HepG2 (cell line): ENCODE data around the gene ZNF846. TPM values are rescaled to one million over a fixed set of nuclear protein-coding genes. Genes with fewer than 3 reads are reported as not detected.
A peak's percentile ranks its signal among the peaks of the same experiment; 100 is the strongest.

Experiments
- ATAC-seq: fragments of 200-7000 bp; cut with Tn5 transposase; 3 replicates; pipeline ENCODE4 v1.9.1; 2020; ENCODE audit warnings: mild to moderate bottlenecking, moderate library complexity
- BruUV-seq: library from RNA; stranded (reverse); fragments of 400-500 nt; replicated peaks from 2 replicates; lab custom pipeline; 2021; lab: Mats Ljungman, UMichigan
- CTCF ChIA-PET: fragments of 300-600 bp; formaldehyde crosslinking; extraction: SDS; loops from one replicate; lab custom pipeline; 2021; ENCODE audit warnings: low total read pairs, inconsistent platforms, low intra/inter-chr PET ratio; lab: Yijun Ruan, JAX
- POLR2A ChIA-PET: fragments of 350-600 bp; sonication (Branson Sonifier 250); formaldehyde crosslinking; loops from one replicate; lab custom pipeline; 2020; ENCODE audit warnings: antibody characterized with exemption, inconsistent platforms; lab: Yijun Ruan, JAX
- DNase-seq: peaks from one replicate; pipeline ENCODE4 v3.0.0-alpha.2; 2015; ENCODE audit warnings: low spot score
- FAIRE-seq: peaks from 3 replicates; lab custom pipeline; 2011; peaks lifted over from hg19 to GRCh38; lab: Jason Lieb, UNC
- H2AFZ ChIP-seq: one replicate; pipeline ENCODE4 v1.6.1; 2011; ENCODE audit warnings: low read length, inconsistent platforms
- H3K27ac ChIP-seq: fragments of 300-600 bp; 3 replicates; pipeline ENCODE4 v1.8.0; 2011; ENCODE audit warnings: mixed run types, mild to moderate bottlenecking, mixed read lengths, low read length, inconsistent platforms; ENCODE audit not compliant: insufficient read depth; ENCODE audit errors: extremely low read length
- H3K27me3 ChIP-seq, 2 experiments: fragments of 200-600 bp in 1 of 2; 2 replicates in 1 of 2; 3 replicates in 1 of 2; pipeline versions ENCODE4 v1.6.0 to v1.8.0; 2011; ENCODE audit warnings: low read length in 2 of 2, mild to moderate bottlenecking in 2 of 2, moderate library complexity in 2 of 2, inconsistent platforms in 1 of 2; ENCODE audit not compliant: insufficient read depth in 2 of 2, control insufficient read depth in 1 of 2
- H3K36me3 ChIP-seq, 2 experiments: fragments of 200-600 bp in 1 of 2; replicated peaks in 1 of 2; 2 replicates in 1 of 2; 3 replicates in 1 of 2; pipeline versions ENCODE4 v1.5.1 to v1.8.0; 2011; ENCODE audit warnings: low read length in 2 of 2, inconsistent platforms in 1 of 2; ENCODE audit not compliant: insufficient read depth in 2 of 2, control insufficient read depth in 1 of 2
- H3K4me1 ChIP-seq: 2 replicates; pipeline ENCODE4 v1.5.1; 2012; ENCODE audit warnings: low read length, inconsistent platforms; ENCODE audit not compliant: insufficient read depth
- H3K4me2 ChIP-seq: 2 replicates; pipeline ENCODE4 v1.6.0; 2011; ENCODE audit warnings: low read depth, low read length, inconsistent platforms
- H3K4me3 ChIP-seq, 3 experiments: fragments of 200-600 bp in 1 of 3; sonication (generic), shearing (Covaris generic) in 1 of 3; replicated peaks in 1 of 3; 2 replicates each; pipeline ENCODE4 v1.5.1; 2011 to 2016; ENCODE audit warnings: low read length in 3 of 3, inconsistent platforms in 2 of 3, low read depth in 2 of 3, mild to moderate bottlenecking in 2 of 3, control low read depth in 1 of 3, mixed read lengths in 1 of 3; ENCODE audit not compliant: insufficient read depth in 1 of 3
- H3K79me2 ChIP-seq: one replicate; pipeline ENCODE4 v1.6.1; 2011; ENCODE audit warnings: low read length, inconsistent platforms; ENCODE audit not compliant: insufficient read depth
- H3K9ac ChIP-seq: 2 replicates; pipeline ENCODE4 v1.6.0; 2011; ENCODE audit warnings: mild to moderate bottlenecking, low read depth, low read length, inconsistent platforms; ENCODE audit not compliant: insufficient read depth
- H3K9me3 ChIP-seq: 2 replicates; pipeline ENCODE4 v1.5.1; 2012; ENCODE audit warnings: mild to moderate bottlenecking, low read length
- H4K20me1 ChIP-seq: 2 replicates; pipeline ENCODE4 v1.6.0; 2011; ENCODE audit warnings: inconsistent platforms, mild to moderate bottlenecking, low read length, moderate library complexity; ENCODE audit not compliant: insufficient read depth
- ARID4A ChIP-seq: sonication (generic); formaldehyde crosslinking; IDR thresholded peaks from 2 replicates; pipeline ENCODE4 v1.5.0; 2020; ENCODE audit warnings: mild to moderate bottlenecking, missing genetic modification reagents, borderline replicate concordance
- CHD2 ChIP-seq: IDR thresholded peaks from 2 replicates; pipeline ENCODE4 v1.6.1; 2011; ENCODE audit warnings: low read depth, low read length, improper control_type of control experiment
- HOXA3 ChIP-seq: sonication (generic); formaldehyde crosslinking; IDR thresholded peaks from 2 replicates; pipeline ENCODE4 v1.5.0; 2020; ENCODE audit warnings: missing genetic modification reagents
- POLR2A ChIP-seq, 2 experiments: IDR thresholded peaks; 2 replicates each; pipeline ENCODE4 v1.6.1; 2011; ENCODE audit warnings: low read depth in 2 of 2, low read length in 2 of 2, mild to moderate bottlenecking in 1 of 2, moderate library complexity in 1 of 2; ENCODE audit not compliant: insufficient read depth in 1 of 2
- SP4 ChIP-seq: sonication (generic); formaldehyde crosslinking; IDR thresholded peaks from 2 replicates; pipeline ENCODE4 v1.8.1; 2023; ENCODE audit warnings: mild to moderate bottlenecking, missing genetic modification reagents
- ZNF546 ChIP-seq: sonication (generic); formaldehyde crosslinking; conservative IDR thresholded peaks from 2 replicates; pipeline ENCODE4 v1.8.1; 2023; ENCODE audit warnings: mild to moderate bottlenecking, missing genetic modification reagents
- ZNF556 ChIP-seq: sonication (generic); formaldehyde crosslinking; IDR thresholded peaks from 2 replicates; pipeline ENCODE4 v1.4.0; 2020; ENCODE audit warnings: mild to moderate bottlenecking, missing genetic modification reagents, borderline replicate concordance
- ZNF703 ChIP-seq: sonication (generic); formaldehyde crosslinking; IDR thresholded peaks from 2 replicates; pipeline ENCODE4 v1.5.1; 2020; ENCODE audit warnings: missing genetic modification reagents, mild to moderate bottlenecking, moderate library complexity, borderline replicate concordance
- ZSCAN20 ChIP-seq: sonication (generic); formaldehyde crosslinking; IDR thresholded peaks from 2 replicates; pipeline ENCODE4 v1.4.0; 2020; ENCODE audit warnings: missing genetic modification reagents, mild to moderate bottlenecking, borderline replicate concordance
- WGBS: methylation state at CpG from one replicate; pipeline ENCODE4 v1.1.6; 2017; ENCODE audit warnings: low lambda C conversion rate; 5-methylcytosine and 5-hydroxymethylcytosine counted together
- in situ Hi-C: cut with HindIII; loops from 2 replicates; pipeline ENCODE4 v1.10.0; 2017; ENCODE audit warnings: low pct_unique_long_range_greater_than_20kb; ENCODE audit not compliant: extremely low pct_ligation_motif_present
- intact Hi-C: fragments of 100-400 bp; cut with micrococcal nuclease; formaldehyde crosslinking; loops from one replicate; pipeline ENCODE4 v1.10.0; 2022; ENCODE audit not compliant: unreplicated experiment
- polyA plus RNA-seq, 8 experiments: library from polyadenylated mRNA; depleted of rRNA in 3 of 8; stranded (reverse) in 7 of 8; unstranded in 1 of 8; fragments of >200 nt; fragmentation: Illumina TruSeq in 4 of 8; extraction: Trizol in 4 of 8; gene quantifications; 2 replicates each; pipeline versions ENCODE4 v1.2.1 to v1.2.3, GENCODE V29; 2011 to 2016; ENCODE audit warnings: low read depth in 4 of 8, missing spikeins in 1 of 8, mixed read lengths in 1 of 8; ENCODE audit not compliant: insufficient read depth in 1 of 8
- total RNA-seq, 5 experiments: library from RNA; depleted of rRNA; stranded (reverse); fragments of >200 nt; fragmentation: Illumina TruSeq; extraction: Trizol; gene quantifications; 2 replicates each; pipeline ENCODE4 v1.2.3, GENCODE V29; 2016; ENCODE audit warnings: low read depth in 1 of 5
- TF ChIP-seq, protein P1 (sequence below): sonication (generic); formaldehyde crosslinking; IDR thresholded peaks from 2 replicates; pipeline ENCODE4 v1.5.1; 2020; ENCODE audit warnings: mild to moderate bottlenecking, missing genetic modification reagents, moderate library complexity
- TF ChIP-seq, protein P2 (sequence below): sonication (generic); formaldehyde crosslinking; conservative IDR thresholded peaks from 2 replicates; pipeline ENCODE4 v1.5.0; 2020; ENCODE audit warnings: missing genetic modification reagents
- TF ChIP-seq, protein P3 (sequence below): sonication (generic); formaldehyde crosslinking; IDR thresholded peaks from 2 replicates; pipeline ENCODE4 v1.5.0; 2020; ENCODE audit warnings: mild to moderate bottlenecking, low read depth, missing genetic modification reagents, borderline replicate concordance

The ZNF846 gene
- total and polyA plus RNA-seq, 2 of the 13 experiments (the other 11 are each of a cell fraction or from before 2014, with no cell fraction given) = 4.8 to 5.4 TPM

GRCh38 chr19:9791552-9792205, 23.1 kb upstream of the ZNF846 start:
- peak overlapping the region; percentile 43 for H3K27ac ChIP-seq
- CTCF ChIA-PET = interaction anchor here (1.1 kb wide), 1 partner anchor 166 kb away, joined by 5 read pairs; no protein-coding TSS in a partner anchor
- peak overlapping the region; percentile 46 for H3K9ac ChIP-seq
- peak; percentile 56; the same call in 1 of the 2 replicates for TF ChIP-seq SP4
- TF ChIP-seq, protein P1, sequence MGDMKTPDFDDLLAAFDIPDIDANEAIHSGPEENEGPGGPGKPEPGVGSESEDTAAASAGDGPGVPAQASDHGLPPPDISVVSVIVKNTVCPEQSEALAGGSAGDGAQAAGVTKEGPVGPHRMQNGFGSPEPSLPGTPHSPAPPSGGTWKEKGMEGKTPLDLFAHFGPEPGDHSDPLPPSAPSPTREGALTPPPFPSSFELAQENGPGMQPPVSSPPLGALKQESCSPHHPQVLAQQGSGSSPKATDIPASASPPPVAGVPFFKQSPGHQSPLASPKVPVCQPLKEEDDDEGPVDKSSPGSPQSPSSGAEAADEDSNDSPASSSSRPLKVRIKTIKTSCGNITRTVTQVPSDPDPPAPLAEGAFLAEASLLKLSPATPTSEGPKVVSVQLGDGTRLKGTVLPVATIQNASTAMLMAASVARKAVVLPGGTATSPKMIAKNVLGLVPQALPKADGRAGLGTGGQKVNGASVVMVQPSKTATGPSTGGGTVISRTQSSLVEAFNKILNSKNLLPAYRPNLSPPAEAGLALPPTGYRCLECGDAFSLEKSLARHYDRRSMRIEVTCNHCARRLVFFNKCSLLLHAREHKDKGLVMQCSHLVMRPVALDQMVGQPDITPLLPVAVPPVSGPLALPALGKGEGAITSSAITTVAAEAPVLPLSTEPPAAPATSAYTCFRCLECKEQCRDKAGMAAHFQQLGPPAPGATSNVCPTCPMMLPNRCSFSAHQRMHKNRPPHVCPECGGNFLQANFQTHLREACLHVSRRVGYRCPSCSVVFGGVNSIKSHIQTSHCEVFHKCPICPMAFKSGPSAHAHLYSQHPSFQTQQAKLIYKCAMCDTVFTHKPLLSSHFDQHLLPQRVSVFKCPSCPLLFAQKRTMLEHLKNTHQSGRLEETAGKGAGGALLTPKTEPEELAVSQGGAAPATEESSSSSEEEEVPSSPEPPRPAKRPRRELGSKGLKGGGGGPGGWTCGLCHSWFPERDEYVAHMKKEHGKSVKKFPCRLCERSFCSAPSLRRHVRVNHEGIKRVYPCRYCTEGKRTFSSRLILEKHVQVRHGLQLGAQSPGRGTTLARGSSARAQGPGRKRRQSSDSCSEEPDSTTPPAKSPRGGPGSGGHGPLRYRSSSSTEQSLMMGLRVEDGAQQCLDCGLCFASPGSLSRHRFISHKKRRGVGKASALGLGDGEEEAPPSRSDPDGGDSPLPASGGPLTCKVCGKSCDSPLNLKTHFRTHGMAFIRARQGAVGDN (CRISPR knock-in tag) = 0 out of 2 replicates have a peak, but pooled peaks have one; percentile 21
- no peak for TF ChIP-seq ZSCAN20
- peak; percentile 66; the same call in 1 of the 2 replicates for TF ChIP-seq CHD2
- TF ChIP-seq ZNF556 (CRISPR knock-in tag) = no peak
- 0 out of 4 replicates have a peak, but pooled peaks of 1 of the 2 experiments have one; percentile 36 for TF ChIP-seq POLR2A (IDR thresholded peaks at IDR 0.05; ENCODE audit: insufficient read depth in 1 of 2, low read depth in 2 of 2, low read length in 2 of 2)
- TF ChIP-seq ARID4A (CRISPR knock-in tag) = peak; percentile 41; the same call in 1 of the 2 replicates
- peak; percentile 17; the same call in 1 of the 2 replicates for TF ChIP-seq HOXA3 (CRISPR knock-in tag)
- no peak for TF ChIP-seq ZNF703 (CRISPR knock-in tag)
- TF ChIP-seq, protein P2, sequence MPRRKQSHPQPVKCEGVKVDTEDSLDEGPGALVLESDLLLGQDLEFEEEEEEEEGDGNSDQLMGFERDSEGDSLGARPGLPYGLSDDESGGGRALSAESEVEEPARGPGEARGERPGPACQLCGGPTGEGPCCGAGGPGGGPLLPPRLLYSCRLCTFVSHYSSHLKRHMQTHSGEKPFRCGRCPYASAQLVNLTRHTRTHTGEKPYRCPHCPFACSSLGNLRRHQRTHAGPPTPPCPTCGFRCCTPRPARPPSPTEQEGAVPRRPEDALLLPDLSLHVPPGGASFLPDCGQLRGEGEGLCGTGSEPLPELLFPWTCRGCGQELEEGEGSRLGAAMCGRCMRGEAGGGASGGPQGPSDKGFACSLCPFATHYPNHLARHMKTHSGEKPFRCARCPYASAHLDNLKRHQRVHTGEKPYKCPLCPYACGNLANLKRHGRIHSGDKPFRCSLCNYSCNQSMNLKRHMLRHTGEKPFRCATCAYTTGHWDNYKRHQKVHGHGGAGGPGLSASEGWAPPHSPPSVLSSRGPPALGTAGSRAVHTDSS (CRISPR knock-in tag) = no peak
- no peak for TF ChIP-seq ZNF546 (CRISPR knock-in tag)
- TF ChIP-seq, protein P3, sequence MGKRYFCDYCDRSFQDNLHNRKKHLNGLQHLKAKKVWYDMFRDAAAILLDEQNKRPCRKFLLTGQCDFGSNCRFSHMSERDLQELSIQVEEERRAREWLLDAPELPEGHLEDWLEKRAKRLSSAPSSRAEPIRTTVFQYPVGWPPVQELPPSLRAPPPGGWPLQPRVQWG (CRISPR knock-in tag) = no peak

More at GRCh38 chr19:9791552-9792205, 23.1 kb upstream of the ZNF846 start:
- Histone ChIP-seq H3K27me3 (no peaks in the 10 kb centered on the region), H3K4me3 (peak overlapping the region; percentile 60 to 78 (median 75); a peak in 5 of 6 replicates), H4K20me1 (no peaks in the 10 kb centered on the region), H3K79me2 (no peaks in the 10 kb centered on the region), H3K36me3 (no peaks in the 10 kb centered on the region), H3K4me2 (peak overlapping the region; percentile 90), H2AFZ (no peak overlapping the region), H3K9me3 (no peaks in the 10 kb centered on the region), H3K4me1 (peaks cover 23% of the 10 kb centered on the region)
- ATAC-seq (peak; percentile 69), FAIRE-seq (no peak), DNase-seq (peak; percentile 76)
- WGBS = 4% methylated on average over 50 of the region's 50 CpGs
- POLR2A ChIA-PET = no interaction called here
- intact Hi-C loops = loop anchor here (1.0 to 10.0 kb wide), 3 partner anchors 28 to 655 kb away; partner anchors contain the start of gene FBXL12
- no TSS peak for BruUV-seq
- in situ Hi-C loops = loop anchor here (5.0 to 25.0 kb wide), 2 partner anchors 164 to 654 kb away; partner anchors contain the start of genes OR7G3 and ZNF317
